Hindlimb muscle (tissue), 1 donor: Measurements from ENCODE around the gene RHBDD2. TPM values are rescaled to one million over a fixed set of nuclear protein-coding genes. Genes with fewer than 3 reads are reported as not detected.

Experiments used
- DNase-seq: peaks from one replicate; pipeline ENCODE4 v3.0.0-alpha.2; 2013
- polyA plus RNA-seq: library from polyadenylated mRNA; unstranded; fragments of 120-200 nt; gene quantifications from one replicate; pipeline ENCODE4 v1.2.1, GENCODE V29; 2013; ENCODE audit not compliant: insufficient read length

RHBDD2 gene
- polyA plus RNA-seq, 1 donor, result 20.7 TPM

DNA sequence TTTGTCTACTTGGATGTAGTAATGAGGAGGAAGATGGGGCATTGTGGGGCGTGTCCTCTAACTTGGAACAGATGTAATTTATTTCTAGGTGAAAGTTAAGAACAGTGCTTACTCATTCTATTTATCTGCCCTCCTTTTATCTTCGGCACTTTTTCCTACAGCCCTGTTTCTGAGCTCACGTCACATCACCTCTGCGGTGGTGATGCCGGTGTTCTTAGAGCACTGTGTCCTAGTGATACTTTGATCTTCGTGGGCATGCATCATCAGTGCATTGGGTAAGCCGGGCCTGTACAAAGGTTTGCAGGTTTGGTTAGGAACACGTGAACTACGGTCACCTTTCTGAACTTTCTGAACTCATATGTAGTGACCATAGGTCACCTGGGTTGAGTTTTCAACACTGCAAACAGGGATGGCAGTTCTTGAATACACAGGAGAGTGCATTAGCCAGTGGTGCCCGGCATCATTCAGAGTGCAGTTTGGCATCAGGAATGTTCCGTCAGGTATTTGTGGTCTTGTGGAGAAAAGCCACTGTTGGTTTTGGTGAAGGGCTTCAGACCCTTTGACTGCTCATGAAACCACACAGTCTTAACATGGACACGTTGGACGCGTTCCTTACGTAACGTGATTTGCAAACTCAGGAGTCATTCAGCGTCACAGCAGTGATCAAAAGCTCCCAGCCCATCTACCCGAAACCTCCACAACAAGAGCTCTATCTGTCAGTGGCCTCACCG lies 41.8 kb downstream of the RHBDD2 start:
- DNase-seq, result no peak

DNA sequence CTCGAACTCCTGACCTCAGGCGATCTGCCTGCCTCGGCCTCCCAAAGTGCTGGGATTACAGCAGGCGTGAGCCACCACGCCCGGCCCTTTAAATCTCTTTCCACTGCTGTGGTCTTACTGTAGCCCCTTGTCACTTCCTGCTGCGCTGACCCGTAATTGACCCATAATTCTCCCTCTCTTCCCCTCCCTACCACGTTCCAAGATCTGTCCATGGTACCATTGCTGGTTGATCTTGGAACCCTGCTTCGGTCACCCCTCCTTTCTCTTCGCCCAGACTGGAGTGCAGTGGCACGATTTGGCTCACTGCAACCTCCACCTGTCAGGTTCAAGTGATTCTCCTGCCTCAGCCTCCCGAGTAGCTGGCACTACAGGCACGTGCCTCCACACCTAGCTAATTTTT lies 42.6 kb downstream of the RHBDD2 start:
- DNase-seq, result no peak

- no peak for DNase-seq
Measured at GRCh38 chr7:75922966-75923603, 44.3 kb downstream of the RHBDD2 start.

DNA sequence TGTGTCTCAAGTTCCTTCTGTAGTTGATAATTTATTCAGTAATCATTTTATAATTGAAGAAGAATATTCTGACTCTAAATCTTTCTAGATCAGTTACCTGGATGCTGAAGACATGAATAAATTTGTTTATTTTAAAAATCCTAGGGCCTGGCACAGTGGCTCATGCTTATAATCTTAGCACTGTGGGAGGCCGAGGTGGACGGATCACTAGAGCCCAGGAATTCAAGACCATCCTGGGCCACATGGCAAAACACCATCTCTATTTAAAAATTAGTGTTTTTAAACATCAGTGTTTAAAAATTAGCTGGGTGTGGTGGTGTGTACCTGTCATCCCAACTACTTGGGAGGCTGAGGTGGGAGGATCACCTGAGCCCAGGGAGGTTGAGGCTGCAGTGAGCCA lies 45.4 kb downstream of the RHBDD2 start:
- no peak for DNase-seq

GRCh38 chr7:75924889-75925288 lies 46.1 kb downstream of the RHBDD2 start:
- no peak for DNase-seq

GRCh38 chr7:75925717-75926435 lies 47.0 kb downstream of the RHBDD2 start:
- DNase-seq, result no peak

GRCh38 chr7:75928568-75928914 lies 49.7 kb downstream of the RHBDD2 start:
- no peak for DNase-seq

DNA sequence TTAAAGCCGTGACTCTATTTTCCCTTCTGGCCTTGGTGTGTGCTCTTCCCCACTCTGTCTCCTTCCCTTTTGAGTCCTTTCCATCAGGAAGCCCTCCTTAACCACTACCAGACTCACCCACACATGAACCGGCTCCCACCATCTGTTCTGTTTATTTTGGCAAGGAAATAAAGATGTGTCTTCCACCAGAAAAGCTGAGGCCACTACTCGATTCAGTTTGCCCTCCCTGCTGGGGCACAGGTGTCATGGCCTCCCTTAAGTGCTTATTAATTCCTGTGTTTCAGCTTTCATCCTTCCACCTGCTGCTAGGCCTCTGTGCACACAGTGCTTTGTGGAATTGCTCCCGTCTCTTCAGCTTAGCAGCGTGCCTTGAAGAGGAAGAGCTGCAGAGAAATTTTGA lies 52.8 kb downstream of the RHBDD2 start:
- DNase-seq, result no peak

- no peak for DNase-seq
Measured at GRCh38 chr7:75937958-75938786, 59.3 kb downstream of the RHBDD2 start.

Other genes starting within 250 kb of the RHBDD2 start
- 25.2 TPM for gene HIP1, start 140.1 kb upstream of the RHBDD2 start, polyA plus RNA-seq
- gene CCL26, start 106.8 kb upstream of the RHBDD2 start, polyA plus RNA-seq, result 1.6 TPM
- gene CCL24, start 65.2 kb upstream of the RHBDD2 start, polyA plus RNA-seq, result not detected
- gene POR, start 36.1 kb downstream of the RHBDD2 start, polyA plus RNA-seq, result 40.5 TPM
- 46.9 TPM for gene TMEM120A, start 115.6 kb downstream of the RHBDD2 start, polyA plus RNA-seq
- 26.7 TPM for gene STYXL1, start 169.0 kb downstream of the RHBDD2 start, polyA plus RNA-seq
- gene MDH2, start 169.1 kb downstream of the RHBDD2 start, polyA plus RNA-seq, result 264 TPM